ENCODE measurements around the gene RFXANK.
"Not testable (repeated sequence)": the region's sequence is repeated elsewhere in the genome, so short reads cannot be mapped to it uniquely, and the experiment has no call there.

Gene RFXANK

GRCh38 chr19:19160461-19161035 is 31.5 kb upstream of the RFXANK start:
- ATAC-seq (peak; percentile 43), DNase-seq (no peak)
- no peaks in the 10 kb centered on the region for H3K9me3 Mint-ChIP-seq
- no peak overlapping the region for H3K4me3 Mint-ChIP-seq
- no peaks in the 10 kb centered on the region for H3K27me3 Mint-ChIP-seq
- H3K4me1 Mint-ChIP-seq: peaks cover 4% of the 10 kb centered on the region
- peak overlapping the region; percentile 31 to 40 for H3K27ac Mint-ChIP-seq

GRCh38 chr19:19162495-19162894 is 29.6 kb upstream of the RFXANK start:
- Mint-ChIP-seq H3K9me3 (no peaks in the 10 kb centered on the region), H3K4me1 (peaks cover 4% of the 10 kb centered on the region), H3K27ac (no peak overlapping the region), H3K4me3 (no peak overlapping the region), H3K27me3 (no peaks in the 10 kb centered on the region)
- DNase-seq: no peak
- no peak for ATAC-seq

- peaks cover 11% of the 10 kb centered on the region for H3K27me3 Mint-ChIP-seq
Observed at GRCh38 chr19:19165396-19165795, 26.7 kb upstream of the RFXANK start.

GRCh38 chr19:19167612-19168011 is 24.4 kb upstream of the RFXANK start:
- peaks cover 17% of the 10 kb centered on the region for H3K27me3 Mint-ChIP-seq
- peaks cover 22% of the 10 kb centered on the region for H3K4me1 Mint-ChIP-seq
- H3K4me3 Mint-ChIP-seq: no peak overlapping the region
- ATAC-seq (no peak), DNase-seq (no peak)
- H3K9me3 Mint-ChIP-seq: no peaks in the 10 kb centered on the region
- no peak overlapping the region for H3K27ac Mint-ChIP-seq

More at GRCh38 chr19:19165396-19165795, 26.7 kb upstream of the RFXANK start:
- Mint-ChIP-seq H3K27ac (peak overlapping the region in 1 of 2 donors; percentile 1), H3K4me3 (no peak overlapping the region), H3K4me1 (peaks cover 10% of the 10 kb centered on the region), H3K9me3 (no peaks in the 10 kb centered on the region)
- ATAC-seq (no peak), DNase-seq (no peak)

GRCh38 chr19:19169236-19170052 is 22.6 kb upstream of the RFXANK start:
- Mint-ChIP-seq H3K27me3 (peaks cover 17% of the 10 kb centered on the region), H3K4me1 (peaks cover 22% of the 10 kb centered on the region), H3K4me3 (peak overlapping the region; percentile 50 to 75), H3K27ac (peak overlapping the region; percentile 8 to 87), H3K9me3 (no peaks in the 10 kb centered on the region)
- DNase-seq: no peak
- ATAC-seq: peak; percentile 4

- Mint-ChIP-seq H3K4me3 (peak within 1 kb of the TSS; percentile 50 to 75), H3K9me3 (no peaks in the 10 kb centered on the region), H3K27ac (peak within 1 kb of the TSS; percentile 8 to 87), H3K4me1 (peaks cover 22% of the 10 kb centered on the region), H3K27me3 (peaks cover 17% of the 10 kb centered on the region)
- DNase-seq (peak; percentile 65 to 72), ATAC-seq (peak; percentile 89)
Observed at GRCh38 chr19:19170053-19170872, 21.8 kb upstream of the RFXANK start, which contains the start of gene MEF2B. MEF2B (minus strand) TSS chr19:19170263; CDS start chr19:19150735, 19,528 bp downstream.

- DNase-seq (no peak), ATAC-seq (no peak)
- peaks cover 17% of the 10 kb centered on the region for H3K27me3 Mint-ChIP-seq
- H3K9me3 Mint-ChIP-seq: no peaks in the 10 kb centered on the region
- peak overlapping the region; percentile 50 to 75 for H3K4me3 Mint-ChIP-seq
- peak overlapping the region in 1 of 2 donors; percentile 77 for H3K27ac Mint-ChIP-seq
- peaks cover 22% of the 10 kb centered on the region for H3K4me1 Mint-ChIP-seq
Observed at GRCh38 chr19:19170873-19171672, 21.0 kb upstream of the RFXANK start.

- Mint-ChIP-seq H3K9me3 (no peaks in the 10 kb centered on the region), H3K4me3 (no peak overlapping the region), H3K27me3 (peaks cover 17% of the 10 kb centered on the region), H3K4me1 (peaks cover 22% of the 10 kb centered on the region), H3K27ac (peak overlapping the region in 1 of 2 donors; percentile 39)
- ATAC-seq (no peak), DNase-seq (no peak)
Observed at GRCh38 chr19:19171821-19172532, 20.1 kb upstream of the RFXANK start.

GRCh38 chr19:19173243-19173642 is 18.8 kb upstream of the RFXANK start:
- Mint-ChIP-seq H3K4me1 (peaks cover 22% of the 10 kb centered on the region), H3K27me3 (peaks cover 17% of the 10 kb centered on the region)
- DNase-seq, ATAC-seq, H3K9me3 Mint-ChIP-seq, H3K27ac Mint-ChIP-seq, H3K4me3 Mint-ChIP-seq: not testable (repeated sequence)

- ATAC-seq (no peak), DNase-seq (no peak)
- no peak overlapping the region for H3K4me3 Mint-ChIP-seq
- no peaks in the 10 kb centered on the region for H3K4me1 Mint-ChIP-seq
- no peak overlapping the region for H3K27ac Mint-ChIP-seq
- no peaks in the 10 kb centered on the region for H3K27me3 Mint-ChIP-seq
- H3K9me3 Mint-ChIP-seq: no peaks in the 10 kb centered on the region
Observed at GRCh38 chr19:19176950-19177349, 15.1 kb upstream of the RFXANK start.

- DNase-seq: no peak
- no peak overlapping the region for H3K27ac Mint-ChIP-seq
- H3K9me3 Mint-ChIP-seq: no peaks in the 10 kb centered on the region
- no peaks in the 10 kb centered on the region for H3K27me3 Mint-ChIP-seq
- H3K4me3 Mint-ChIP-seq: no peak overlapping the region
- H3K4me1 Mint-ChIP-seq: no peaks in the 10 kb centered on the region
- ATAC-seq: no peak
Observed at GRCh38 chr19:19179548-19180441, 12.3 kb upstream of the RFXANK start.

- no peak overlapping the region for H3K4me3 Mint-ChIP-seq
- H3K4me1 Mint-ChIP-seq: peaks cover 7% of the 10 kb centered on the region
- peaks cover 5 to 6% of the 10 kb centered on the region in 2 donors for H3K9me3 Mint-ChIP-seq
- ATAC-seq (no peak), DNase-seq (no peak)
- no peaks in the 10 kb centered on the region for H3K27me3 Mint-ChIP-seq
- H3K27ac Mint-ChIP-seq: peak overlapping the region in 1 of 2 donors; percentile 71
Observed at GRCh38 chr19:19181488-19181998, 10.5 kb upstream of the RFXANK start.

GRCh38 chr19:19185853-19186740 is 6.0 kb upstream of the RFXANK start:
- Mint-ChIP-seq H3K4me1 (peaks cover 39% of the 10 kb centered on the region), H3K27ac (no peak overlapping the region), H3K9me3 (peaks cover 10 to 13% of the 10 kb centered on the region in 2 donors), H3K27me3 (no peaks in the 10 kb centered on the region), H3K4me3 (no peak overlapping the region)
- ATAC-seq: peak; percentile 84
- DNase-seq: peak; percentile 38 to 51
